ENCODE measurements around the gene MAMDC4.
"Not testable (repeated sequence)": the region's sequence is repeated elsewhere in the genome, so short reads cannot be mapped to it uniquely, and the experiment has no call there.

Gene MAMDC4

DNA sequence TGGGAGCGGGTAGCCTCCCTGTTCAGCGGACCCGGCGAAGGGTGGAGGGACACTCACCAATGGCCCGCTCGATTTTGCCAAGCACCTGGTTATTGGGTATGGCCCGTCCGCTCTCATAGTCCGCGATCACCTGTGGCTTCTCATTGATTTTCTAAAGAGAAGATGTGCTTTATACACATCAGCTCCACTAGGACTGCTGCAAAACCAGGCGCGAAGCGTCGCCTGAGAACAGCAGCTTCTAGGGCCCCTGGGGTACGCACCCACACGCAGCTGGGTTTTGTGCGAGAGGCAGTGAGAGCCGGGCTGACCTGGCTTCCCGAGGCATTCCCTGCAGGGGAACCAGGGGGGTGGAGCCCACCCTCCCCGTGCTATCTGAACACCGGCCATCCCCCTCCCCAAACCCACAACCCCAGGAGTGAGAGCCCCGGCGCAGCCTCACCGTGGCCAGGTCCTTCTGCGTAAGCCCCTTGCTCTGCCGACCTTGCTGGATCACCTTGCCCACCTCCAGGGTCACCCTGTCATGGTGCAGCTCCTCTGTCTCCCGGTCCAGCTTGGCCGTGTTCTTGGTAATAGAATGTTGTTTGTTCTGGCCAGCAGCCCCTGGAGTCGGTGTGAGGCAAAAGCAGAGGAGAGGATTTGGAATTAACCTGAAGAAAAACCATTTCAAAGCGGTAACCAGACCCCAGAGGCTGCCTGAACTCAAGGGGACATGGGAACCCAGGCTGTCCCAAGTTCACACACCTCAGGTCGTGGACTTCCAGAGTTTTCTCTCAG is 10.9 kb downstream of the MAMDC4 start:
- DNase-seq, result peak; percentile 34

DNA sequence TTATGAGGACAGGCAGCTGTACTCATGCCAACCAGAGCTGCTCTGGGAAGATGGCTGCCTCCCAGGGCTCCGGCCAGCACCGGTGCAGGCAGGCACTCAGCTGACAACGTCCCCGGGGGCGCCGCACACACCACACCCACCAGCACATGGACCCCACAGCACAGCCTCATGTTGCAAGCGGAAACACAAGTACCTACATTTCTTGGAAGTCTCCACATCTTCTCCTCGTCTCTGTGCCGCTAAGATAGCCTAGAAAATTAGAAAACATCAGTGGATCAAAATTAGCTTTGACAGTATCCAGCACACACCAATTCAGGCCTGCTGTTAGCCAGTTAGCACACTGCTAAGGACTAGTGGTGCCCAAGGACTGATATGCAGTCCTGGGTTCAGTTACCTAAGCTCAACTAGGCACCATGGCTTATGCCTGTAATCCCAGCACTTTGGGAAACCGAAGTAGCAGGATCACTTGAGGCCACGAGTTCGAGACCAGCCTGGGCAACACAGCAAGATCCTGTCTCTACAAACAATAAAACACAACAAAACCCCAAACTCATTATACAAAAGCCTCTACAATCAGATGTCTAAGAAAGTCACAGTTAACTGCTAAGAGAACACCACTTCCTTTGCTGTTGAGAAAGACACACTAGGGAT is 11.6 kb downstream of the MAMDC4 start:
- no peak for DNase-seq

GRCh38 chr9:136865041-136865767 is 13.1 kb downstream of the MAMDC4 start:
- peak; percentile 33 for DNase-seq

DNA sequence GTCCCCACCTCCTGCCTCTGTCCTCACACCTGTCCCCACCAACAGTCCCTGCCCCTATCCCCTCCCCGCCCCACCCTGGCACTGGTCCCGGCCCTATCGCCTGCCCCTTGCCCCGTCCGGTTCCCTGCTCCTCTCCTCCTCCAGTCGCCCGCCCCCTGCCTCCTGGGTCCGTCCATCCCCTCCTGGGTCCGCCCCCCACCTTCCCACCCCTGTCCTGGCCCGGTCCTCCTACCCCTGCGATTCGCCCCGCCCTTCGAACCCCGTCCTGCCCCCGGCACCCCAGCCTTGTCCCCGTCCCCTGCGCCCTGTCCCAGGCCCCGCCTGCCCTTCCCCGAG is 13.6 kb downstream of the MAMDC4 start:
- DNase-seq, result peak; percentile 46

GRCh38 chr9:136866898-136867421 is 14.8 kb downstream of the MAMDC4 start:
- DNase-seq, result not testable (repeated sequence)

DNA sequence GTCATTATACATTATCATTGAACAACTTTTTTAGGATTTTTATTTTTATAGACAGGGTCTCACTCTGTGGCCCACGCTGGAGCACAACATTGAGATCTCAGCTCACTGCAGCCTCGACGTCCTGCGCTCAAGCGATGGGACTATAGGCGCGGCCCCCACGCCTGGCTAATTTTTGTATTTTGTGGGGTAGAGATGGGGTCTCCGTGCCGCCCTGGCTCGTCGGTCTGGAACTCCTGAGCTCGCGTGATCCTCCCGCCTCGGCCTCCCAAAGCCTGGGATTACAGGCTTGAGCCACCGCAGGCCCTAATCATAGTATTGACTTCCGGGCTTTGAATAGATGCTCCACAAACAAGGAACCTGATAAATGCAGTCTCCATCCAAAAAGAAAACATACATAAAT is 15.3 kb downstream of the MAMDC4 start:
- DNase-seq, result no peak

DNA sequence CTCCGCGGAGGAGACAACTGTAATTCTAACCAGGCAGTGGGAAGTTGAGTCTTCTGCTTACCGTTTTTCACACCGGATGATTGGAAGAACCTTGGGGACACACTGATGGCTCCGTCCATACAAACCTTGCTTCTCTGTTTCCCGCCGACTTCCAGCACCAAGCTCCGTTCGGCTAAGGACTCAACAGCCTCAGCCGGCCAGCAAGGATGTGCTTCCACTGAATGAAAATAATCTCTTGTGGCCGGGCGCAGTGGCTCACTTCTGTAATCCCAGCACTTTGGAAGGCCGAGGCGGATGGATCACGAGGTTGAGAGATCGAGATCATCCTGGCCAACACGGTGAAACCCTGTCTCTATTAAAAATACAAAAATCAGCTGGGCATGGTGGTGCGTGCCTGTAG is 15.8 kb downstream of the MAMDC4 start:
- DNase-seq, result peak; percentile 36

- DNase-seq, result peak; percentile 38
Measured at GRCh38 chr9:136868644-136869043, 16.5 kb downstream of the MAMDC4 start.

DNA sequence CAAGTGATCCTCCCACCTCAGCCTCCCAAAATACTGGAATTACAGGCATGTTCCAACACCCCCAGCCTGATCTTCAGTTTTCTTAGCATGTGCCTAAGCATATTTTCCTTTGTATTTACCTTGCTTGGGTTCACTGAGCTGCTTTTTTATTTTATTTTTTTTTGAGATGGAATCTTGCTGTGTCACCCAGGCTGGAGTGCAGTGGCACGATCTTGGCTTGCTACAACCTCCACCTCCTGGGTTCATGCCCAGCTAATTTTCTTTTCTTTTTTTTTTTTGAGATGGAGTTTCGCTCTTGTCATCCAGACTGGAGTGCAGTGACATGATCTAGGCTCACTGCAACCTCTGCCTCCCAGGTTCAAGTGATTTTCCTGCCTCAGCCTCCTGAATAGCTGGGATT is 17.5 kb downstream of the MAMDC4 start:
- DNase-seq, result not testable (repeated sequence)

DNA sequence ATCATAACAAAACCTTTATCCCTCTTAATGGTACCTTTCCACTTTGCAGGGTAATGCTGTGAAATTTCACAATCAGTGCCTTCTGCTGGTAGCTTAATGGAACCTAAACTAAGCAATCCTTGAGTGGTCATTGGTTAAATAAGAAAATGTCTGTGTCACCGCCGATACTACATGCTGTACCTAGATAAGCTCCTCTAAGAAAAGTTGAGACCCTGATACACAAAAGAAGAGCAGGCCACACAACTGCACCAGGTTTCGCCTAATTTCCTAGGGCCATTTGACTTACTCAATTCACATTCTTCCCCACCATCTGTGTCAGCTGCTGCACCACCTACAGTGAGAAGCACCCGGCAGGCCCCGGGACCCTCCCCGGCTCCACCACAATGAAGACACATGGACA is 23.0 kb downstream of the MAMDC4 start:
- DNase-seq, result no peak

GRCh38 chr9:136876476-136876875 is 24.3 kb downstream of the MAMDC4 start:
- DNase-seq, result no peak

DNA sequence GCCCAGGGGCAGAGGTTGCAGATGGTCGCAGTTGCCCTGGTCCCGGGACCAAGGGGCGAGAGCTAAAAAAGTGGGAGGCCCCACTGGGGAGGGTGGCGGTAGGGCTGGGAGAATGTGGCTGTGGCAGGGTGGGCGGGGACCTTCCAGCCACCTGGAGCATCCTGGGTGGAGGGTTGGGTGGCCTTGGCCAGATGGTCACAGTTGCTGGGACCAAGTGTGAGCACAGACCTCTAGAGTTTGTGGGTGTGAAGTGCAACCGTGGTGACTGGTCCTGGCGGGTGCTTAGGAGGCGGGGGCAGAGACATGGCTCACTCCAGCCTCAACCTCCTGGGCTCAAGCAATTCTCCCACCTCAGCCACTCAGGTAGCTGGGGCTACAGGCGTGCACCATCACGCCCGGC is 28.5 kb downstream of the MAMDC4 start:
- no peak for DNase-seq

GRCh38 chr9:136881691-136882108 is 29.6 kb downstream of the MAMDC4 start:
- DNase-seq, result no peak

DNA sequence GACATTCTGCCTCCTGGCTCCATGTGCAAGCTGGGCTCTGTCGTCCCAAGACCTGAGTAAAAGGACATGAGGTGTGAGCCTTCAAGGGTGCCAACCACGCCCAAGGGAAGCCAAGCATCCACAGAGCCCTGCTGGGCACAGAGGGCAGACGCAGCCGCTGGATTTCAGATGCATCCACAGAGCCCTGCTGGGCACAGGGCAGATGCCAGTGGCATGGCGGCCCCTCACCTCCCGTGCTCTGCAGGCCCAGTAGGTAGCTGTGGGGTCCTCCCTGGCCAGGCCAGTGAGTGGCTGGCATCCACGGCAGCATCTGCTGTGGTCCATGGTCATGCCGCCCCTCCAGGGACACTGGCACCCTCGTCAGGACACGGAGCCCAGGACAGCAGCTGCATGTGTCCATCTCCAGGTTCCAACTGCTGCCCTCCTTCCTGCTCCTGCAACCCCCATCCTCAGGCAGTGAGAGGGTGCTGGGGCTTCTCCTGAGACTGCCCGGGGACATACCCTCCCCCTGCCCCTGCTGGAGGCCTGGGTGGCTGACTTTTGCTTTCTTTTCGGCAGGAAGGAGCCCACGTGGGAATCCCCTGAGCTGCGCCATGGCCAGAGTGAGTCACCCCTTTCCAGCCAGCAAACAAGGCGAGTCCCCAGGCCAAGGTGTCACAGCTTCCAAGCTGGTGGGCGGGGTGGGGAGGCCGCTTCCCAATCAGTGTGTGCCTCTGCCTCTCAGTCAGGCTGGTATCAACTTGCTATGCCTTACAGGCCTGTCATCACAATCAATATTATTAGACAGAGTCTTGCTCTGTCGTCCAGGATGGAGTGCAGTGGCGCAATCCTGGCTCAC is 30.2 kb downstream of the MAMDC4 start:
- no peak for DNase-seq

GRCh38 chr9:136882947-136883283 is 30.8 kb downstream of the MAMDC4 start:
- DNase-seq, result not testable (repeated sequence)

- DNase-seq, result not testable (repeated sequence)
Measured at GRCh38 chr9:136883670-136884069, 31.5 kb downstream of the MAMDC4 start.

DNA sequence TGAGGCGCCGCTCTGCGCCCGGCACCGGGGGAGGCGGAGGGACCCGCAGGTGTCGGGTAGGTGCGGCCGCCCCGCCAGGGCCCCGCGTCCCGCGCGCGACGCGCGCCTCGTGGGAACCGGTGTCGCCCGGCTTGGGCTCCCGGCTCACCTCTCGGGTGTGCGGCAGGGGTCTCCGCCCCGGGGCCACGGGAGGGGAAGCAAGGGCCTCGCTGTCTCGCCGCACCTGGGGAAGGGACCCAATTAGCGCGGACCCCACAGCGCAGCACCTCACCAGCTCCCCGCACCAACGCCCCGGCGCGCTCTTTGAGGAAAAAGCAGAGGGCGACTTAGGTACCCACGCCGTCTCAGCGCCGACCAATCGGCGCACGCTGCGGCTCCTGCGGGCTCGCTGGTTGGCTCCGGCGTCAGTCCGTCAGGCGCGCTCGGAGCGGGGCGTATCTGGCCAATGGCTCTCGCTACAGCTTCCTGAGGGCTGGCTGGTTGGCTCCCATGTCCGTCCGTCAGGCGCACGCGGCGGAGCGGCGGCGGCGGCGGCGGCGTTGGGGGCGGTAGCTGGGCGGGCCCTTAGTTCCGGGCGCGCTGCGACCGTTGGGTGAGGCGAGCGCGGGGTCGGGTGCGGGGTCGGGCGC is 33.9 kb downstream of the MAMDC4 start, which contains the start of gene TRAF2:
Gene TRAF2, plus strand, starts transcription at position 567 of the 629 bp plus-strand sequence. CDS start 12,225 bp downstream, outside the sequence.
- peak; percentile 97 for DNase-seq

DNA sequence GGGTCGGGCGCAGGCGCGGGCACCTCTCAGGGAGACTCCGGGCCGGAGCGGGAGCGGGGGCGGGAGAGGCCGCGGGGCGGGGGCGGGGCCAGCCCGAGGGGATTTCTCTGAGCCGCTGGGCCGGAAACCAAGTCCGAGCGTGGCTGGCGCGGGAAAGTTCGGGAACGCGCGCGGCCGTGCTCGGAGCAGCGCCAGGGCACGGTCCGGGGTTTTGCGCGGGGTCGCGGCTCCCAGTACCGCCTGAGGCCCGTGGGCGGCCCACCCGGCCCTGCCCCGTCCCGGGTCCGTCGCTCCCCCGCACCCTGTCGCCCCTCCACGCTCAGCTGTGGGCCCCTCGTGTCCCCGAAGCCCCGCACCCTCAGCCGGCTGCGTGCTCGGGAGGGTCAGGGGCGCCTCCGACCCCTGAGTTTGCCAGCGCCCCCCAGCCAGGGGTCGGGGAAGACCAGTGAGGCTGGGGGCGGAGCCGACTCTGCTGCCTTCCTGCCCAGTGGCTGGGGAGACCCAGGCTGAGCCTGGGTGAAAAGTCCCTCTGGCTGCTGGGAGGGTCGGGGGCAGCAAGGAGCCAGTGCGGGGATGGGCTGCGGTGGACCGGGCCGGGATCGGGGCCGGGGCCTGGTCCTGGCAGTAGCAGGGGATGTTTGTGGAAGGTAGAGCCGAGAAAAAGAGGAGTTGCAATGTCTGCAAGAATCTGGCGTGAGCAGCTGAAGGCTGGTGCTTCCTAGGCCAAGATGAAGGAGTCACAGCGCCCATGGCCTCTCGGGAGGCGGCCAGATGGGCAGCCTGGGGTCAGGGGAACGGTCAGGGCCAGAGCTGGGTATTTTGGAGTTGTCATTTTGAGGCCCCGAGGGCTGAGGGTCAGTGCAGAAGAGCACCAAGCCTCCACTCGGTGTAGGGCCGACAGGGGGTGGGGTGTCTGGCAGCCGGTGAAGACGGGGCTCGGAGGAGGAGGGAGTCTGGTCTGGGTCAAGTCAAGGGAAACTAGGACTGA is 34.8 kb downstream of the MAMDC4 start:
- DNase-seq, result no peak

DNA sequence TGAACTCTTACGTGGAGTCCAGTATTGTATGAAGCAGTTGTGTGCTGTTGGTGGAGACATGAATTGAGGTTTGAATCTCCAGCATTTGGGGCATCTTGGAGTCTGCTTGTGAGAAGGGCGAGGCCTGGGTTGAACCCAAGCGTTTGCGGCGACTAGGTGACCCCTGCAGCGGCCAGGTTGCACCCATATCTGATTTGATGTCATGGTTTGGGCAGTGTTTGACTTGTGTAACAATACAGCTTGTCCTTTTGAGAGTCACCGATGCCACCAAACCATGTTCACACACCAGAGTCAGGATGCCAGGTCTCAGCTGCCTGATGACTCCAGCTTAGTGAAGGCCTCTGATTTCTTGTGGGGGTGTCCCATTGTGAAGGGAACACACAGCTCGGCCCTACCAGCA is 36.3 kb downstream of the MAMDC4 start:
- DNase-seq, result no peak

DNA sequence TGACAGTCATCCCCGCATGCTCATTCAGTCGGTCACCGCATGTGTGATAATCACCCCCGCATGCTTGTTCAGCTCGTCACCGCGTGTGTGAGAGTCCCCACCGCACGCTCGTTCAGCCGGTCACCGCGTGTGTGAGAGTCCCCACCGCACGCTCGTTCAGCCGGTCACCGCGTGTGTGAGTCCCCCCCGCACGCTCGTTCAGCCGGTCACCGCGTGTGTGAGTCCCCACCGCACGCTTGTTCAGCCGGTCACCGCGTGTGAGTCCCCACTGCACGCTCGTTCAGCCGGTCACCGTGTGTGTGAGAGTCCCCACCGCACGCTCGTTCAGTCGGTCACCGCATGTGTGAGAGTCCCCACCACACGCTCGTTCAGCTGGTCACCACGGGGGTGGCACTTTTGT is 37.7 kb downstream of the MAMDC4 start:
- DNase-seq, result no peak

DNA sequence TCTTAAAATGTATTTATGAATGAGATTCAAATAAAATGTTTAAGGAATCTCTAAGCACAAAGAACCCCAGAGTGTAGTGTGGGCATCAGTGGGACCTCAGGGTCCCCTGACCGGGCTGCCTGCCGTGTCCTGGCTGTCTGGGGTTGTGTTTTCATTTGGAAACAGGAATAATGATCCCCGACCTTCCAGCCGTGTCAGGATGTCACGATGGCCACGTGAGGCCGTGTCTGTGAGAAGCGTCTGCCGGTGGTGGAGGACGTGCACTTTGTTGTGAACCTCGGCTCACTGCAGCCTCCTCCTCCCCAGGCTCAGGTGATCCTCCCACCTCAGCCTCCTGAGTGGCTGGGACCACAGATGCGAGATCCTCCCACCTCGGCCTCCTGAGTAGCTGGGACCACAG is 38.5 kb downstream of the MAMDC4 start:
- no peak for DNase-seq
